ENCODE measurements around the gene BARX2.

BARX2 gene

GRCh38 chr11:129374081-129374992 is 1.3 kb upstream of the BARX2 start:
- DNase-seq, result no peak

DNA sequence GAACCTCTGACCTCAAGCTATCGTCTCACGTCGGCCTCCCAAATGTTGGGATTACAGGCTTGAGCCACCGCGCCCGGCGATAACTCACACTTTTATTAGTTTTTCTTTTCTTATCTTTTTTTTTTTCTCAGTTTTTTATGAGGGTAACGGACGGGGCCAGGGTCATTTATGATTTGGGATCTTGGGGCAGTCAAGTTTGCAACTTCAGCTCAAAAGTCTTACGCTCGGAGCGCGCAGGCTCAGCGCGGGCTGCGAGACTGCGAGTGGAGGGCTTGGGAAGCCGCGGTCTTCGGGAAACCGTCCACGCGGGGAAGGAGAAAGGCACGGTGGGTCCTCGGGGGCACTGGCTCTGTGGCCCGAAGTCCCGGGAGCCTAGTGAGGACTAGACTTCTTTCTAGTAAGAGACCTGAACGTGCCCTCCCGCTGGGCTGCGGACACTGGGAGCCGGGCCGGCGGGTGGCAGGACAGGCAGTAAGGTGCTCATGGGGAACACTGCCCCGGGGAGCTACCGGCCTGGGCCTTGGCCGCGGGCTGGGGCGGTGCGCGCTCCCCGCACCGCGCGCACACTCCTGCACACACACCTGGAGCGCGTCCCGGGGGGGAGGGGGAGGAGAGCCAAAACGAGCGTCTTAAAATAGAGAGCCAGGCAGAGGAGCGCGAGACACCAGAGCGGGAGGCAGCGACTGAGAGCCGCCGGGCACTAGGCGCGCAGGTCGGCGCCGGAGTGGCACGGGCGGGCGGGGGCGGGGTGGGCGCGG is 476 bp upstream of the BARX2 start:
- DNase-seq, result no peak

DNA sequence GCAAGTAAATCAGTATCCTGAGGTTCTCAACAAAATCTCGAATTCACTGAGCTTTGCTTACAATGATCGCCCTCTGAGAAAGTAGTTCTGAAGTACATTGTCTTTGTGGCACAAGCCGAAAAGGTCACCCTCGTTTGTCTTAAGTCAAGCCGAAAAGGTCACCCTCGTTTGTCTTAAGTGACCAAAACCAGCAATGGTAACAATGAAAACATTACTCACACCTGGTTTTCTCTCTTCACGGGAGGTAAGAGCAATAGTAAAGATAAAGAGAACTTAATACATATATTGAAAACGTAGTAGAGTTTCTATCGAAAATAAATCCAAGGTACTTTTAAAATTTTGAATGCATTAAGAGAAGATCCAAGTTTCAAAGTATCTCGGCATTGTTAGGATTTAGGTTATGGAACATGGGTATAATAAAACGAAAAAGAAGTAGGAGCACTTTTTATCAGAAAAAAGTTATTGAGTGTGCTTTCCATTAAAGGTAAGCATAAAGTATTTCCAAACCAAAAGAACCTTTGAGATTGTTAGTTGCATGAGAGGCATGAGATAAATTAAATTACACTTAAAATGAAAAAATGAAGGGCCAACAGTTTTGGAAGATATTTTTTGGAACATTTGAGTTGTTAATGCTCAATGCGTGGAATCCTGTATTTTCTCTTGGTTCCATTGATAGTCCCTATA is 1.2 kb downstream of the BARX2 start:
- DNase-seq, result no peak

DNA sequence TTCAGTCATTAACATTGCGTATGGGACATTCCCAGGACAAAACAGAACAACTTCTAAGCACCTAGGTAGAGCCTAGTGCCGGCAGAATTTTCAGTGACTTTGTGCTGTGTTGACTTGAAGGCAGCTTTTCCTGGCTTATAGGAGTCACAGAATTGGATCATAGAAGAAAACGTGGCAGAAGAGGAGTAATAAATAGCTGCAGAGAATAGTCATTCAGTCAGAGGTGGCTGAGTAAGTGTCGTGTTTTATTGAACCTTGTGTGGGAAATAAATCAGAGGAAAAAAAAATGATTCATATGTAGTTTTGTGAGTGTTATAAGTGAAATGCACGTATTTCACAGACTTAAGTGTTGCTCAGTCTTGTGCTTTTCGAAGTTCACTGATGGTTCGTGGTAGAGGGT is 2.1 kb downstream of the BARX2 start:
- DNase-seq, result no peak

DNA sequence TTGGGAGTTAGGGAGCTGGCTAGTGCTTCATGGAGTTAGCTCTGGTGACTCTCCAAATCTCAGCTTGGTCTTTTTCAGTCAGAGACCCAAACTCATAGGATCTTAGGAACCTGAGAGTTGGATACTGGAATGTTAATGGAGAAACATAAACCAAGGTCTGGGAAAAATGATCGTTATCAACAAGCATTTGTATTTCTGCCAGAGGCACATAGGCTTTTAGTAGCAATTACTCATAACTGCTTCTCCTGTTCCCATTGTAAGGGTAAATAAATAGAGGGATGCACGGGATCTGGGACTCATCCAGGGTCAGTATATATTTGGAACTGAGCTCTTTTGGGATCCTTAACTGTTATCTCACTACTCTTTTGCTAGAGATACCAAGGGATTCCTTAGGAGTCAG is 4.8 kb downstream of the BARX2 start:
- no peak for DNase-seq

DNA sequence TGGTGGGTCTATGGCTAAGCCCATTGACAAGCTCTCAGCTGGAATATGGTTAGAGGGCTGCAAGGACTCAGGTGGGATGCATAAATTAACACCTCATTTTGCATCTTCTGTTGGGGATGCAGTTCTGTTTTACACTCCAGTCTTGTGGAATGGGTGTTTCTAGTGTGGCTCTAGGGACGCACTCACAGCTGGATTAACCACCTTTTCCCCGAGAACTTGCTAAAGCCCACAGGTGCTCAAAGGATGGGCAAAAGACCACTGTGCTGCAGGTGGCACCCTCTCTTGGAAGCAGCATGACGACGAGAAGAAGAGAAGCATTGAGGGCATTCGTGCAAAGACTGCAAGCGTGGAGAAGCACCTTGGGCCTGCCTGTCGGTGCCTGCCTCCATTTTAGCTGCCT is 6.9 kb downstream of the BARX2 start:
- DNase-seq, result no peak

DNA sequence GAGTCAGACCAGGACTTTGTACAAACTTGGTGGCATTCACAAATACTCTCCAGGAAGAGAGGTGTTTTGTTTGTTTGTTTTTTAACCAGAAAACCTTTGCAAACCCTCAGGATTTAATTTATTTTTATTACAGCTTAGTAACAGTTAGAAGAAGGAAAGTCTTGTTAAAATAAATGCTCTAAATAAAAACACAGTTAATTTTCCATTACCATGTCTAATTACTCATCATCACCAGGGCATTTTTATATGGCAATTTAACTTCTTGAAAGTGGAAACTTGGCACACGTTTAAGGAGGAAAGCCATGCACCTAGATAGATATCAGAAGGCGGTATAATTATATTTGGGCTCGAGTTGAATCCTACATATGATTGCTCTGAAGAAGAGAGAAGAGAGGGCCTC is 7.4 kb downstream of the BARX2 start:
- DNase-seq, result no peak

GRCh38 chr11:129383502-129383901 is 7.9 kb downstream of the BARX2 start:
- no peak for DNase-seq

DNA sequence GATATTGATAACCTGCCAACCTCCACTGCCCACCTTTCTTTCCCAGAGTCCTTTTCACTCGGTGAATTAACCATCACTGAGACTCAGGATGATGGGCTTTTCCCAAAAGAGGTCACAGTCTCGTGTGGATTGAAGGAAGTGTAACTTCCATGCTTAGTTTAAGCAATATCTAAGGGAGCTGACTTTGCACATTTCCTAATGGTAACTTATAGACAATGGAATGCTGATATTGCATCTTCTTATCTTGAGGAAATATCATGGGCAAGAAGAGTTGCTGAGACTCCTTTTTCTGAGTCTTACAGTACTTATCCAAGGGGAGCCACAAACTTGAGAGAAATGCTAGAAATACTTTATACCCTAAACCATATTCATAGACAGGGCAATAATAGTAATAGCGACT is 8.8 kb downstream of the BARX2 start:
- DNase-seq, result no peak

DNA sequence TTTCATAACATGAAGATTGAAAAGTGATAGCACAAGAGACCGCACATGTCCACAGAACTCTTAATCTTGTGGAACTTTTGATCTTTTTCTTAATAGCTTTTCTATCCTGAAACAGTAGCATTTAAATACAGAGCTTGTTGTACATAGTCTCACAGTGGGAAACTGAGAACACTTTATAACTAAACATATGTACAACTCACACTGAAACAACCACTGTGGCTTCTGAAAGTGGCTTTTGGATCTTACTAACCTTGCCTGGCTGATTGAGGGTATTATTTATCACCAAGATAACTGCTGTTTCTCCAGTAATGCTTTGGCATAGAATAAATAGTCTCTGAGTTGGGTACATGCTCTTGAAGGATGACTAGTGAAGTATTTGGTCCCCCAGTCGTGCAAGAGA is 10.2 kb downstream of the BARX2 start:
- DNase-seq, result no peak

DNA sequence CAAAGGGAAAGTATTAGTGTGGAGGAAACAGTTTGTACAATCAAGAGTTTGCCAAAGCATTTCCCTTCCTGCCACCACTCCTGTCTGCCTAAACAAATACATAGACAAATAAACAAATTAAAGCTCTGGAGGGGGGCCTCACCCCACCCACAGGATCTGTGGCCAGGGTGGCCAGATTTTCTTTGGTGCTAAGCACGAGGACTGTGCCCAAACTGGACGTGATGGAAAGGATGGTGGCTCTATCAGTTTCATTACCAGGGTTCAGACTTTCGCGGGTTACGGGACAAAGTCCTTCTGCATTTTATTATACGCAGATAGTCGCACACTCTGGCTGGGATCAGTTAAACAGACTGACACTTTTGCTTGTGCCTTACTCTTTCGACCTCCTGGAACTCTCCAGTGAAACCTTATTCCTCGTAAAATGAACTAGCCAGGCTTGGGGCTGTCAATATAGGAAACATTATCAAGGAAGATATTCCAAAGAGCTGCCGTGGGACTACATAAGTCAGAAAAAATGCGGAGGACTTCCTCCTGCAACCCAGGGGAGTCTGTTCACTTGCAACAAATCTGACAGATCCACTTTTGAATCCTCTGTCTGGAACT is 11.2 kb downstream of the BARX2 start:
- DNase-seq, result no peak

GRCh38 chr11:129387434-129387833 is 11.8 kb downstream of the BARX2 start:
- DNase-seq, result no peak

GRCh38 chr11:129388824-129389223 is 13.2 kb downstream of the BARX2 start:
- no peak for DNase-seq

DNA sequence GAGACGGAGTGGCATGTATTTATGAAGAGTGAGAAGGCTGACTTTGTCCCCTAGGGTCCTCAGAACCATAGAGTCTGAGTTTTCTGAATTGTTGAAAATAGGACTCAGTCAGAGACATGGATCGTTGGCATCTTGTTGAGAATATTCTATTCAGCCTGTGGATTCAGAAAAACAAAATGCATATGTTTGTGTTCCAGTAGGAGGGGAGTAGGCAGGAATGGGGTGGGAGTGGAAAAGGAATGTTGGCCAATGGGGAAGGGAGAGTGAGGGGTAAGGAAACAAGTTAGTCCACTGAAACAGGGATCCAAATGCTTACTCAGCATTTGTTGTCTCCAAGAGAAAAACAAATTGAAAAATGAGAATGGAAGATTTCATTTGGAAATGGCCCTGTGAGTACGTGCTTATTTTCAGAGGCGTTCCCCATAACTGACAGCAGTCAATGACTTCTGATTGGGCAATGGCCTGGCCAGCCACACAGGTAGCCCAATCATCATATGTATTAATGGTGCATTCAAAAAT is 14.7 kb downstream of the BARX2 start:
- DNase-seq, result no peak

GRCh38 chr11:129391360-129391759 is 15.7 kb downstream of the BARX2 start:
- no peak for DNase-seq

DNA sequence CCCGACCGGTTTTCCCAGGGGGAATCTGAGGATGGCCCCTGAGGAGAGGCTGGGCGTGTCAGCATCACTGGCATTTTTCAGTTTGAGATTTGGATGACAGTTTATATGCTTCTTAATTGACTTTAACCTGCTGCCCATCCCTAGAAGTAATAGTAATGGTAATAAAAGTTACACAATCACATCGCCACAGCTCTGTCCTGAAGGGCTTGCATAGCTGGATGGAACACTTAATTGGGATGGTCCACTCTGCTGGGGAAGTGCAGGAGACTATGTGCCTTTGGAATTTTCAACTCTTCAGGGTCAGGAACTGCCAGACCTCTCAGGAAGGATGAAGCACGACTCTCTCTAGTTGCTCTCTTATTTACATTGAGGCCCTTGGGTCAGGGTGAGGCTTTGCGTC is 16.2 kb downstream of the BARX2 start:
- DNase-seq, result no peak

DNA sequence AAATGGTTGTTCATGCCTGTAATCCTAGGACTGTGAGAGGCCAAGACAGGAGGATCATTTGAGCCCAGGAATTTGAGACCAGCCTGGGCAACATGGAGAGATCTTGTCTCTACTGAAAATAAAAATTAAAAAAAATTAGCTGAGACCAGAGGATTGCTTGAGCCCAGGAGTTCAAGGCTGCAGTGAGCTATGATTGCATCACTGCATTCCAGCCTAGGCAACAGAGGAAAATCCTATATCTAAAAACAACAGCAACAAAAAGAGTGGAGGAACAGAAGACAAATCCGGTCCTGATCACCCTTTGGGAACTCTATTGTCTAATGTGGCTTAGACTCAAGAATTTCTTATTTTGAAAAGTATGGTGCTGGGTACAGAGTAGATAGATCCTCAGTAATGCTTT is 17.3 kb downstream of the BARX2 start:
- no peak for DNase-seq

- no peak for DNase-seq
Observed at GRCh38 chr11:129394709-129395108, 19.1 kb downstream of the BARX2 start.

GRCh38 chr11:129395432-129395831 is 19.8 kb downstream of the BARX2 start:
- DNase-seq, result no peak

GRCh38 chr11:129395883-129396282 is 20.2 kb downstream of the BARX2 start:
- no peak for DNase-seq

DNA sequence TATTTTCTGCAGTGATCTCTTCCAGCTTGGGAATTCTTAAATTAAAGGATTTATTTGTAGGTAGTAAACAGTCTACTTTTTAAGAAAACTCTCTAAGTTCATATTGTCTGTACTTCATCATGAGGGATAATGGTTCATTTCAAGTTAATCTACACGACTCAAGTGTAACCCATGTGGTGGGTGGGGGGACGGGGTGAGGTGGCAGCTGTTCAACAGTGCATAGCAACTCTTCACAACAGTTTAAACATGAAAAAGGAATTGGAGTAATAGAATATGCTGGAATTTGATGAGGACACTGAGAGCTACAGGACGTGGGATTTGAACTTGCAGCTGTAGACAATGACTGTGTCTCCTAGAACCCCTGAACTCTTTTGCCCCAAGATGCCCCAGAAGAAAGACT is 20.8 kb downstream of the BARX2 start:
- no peak for DNase-seq

DNA sequence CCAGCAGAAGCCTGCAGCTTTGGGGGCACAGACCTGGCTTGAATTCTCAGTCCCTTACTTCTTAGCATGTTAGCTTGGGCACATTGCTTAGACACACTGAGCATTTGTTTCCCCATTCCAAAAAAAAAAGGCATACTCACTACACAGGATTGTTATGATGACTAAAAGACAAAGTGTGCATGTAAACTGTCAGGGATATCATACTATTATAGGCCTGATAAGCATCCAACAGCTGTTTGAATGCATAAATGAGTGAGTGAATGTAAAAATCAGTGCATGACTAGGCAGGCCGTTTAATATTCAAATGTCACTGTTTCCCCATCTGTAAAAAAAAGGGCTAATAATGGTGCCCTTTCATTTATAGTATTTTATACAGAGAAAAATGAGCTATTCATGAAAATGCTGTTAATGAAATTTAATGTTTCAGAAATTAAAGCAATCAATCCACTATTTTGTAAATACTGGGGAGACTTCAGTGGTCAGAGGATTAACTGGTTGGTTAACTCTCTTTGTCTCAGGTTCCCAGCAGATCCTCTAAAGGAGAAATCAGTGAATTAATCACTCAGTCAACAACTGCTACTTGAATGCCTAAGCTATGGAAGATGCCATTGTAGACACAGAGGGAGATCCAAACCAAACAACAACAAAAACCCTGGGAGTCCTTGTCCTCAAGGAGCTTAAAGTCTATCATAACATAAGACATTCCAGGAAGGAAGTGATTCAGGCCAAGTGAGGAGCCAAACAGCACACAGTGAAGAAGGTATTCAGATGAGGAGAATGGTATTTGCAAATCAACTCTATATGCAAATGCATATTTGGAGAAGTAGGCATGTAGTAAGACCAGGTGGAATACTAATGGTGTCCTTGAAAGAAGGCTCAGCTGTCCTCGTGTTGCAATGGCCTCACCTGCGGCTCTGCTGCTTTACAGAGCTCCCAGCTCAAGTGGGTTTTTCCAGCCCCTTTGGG is 26.8 kb downstream of the BARX2 start:
- no peak for DNase-seq

All from cortex of kidney (tissue), 1 donor.